ENCODE data around the gene KCNK3.

The KCNK3 gene

GRCh38 chr2:26691161-26691560 lies 1.4 kb upstream of the KCNK3 start:
- no peak for DNase-seq
- Histone ChIP-seq H3K4me3 (ENCODE audit: control insufficient read depth in 1 of 7, extremely low read depth in 1 of 7, insufficient read depth in 4 of 7, low read depth in 2 of 7, low read length in 6 of 7) (no peak overlapping the region), H3K4me1 (ENCODE audit: control extremely low read depth in 1 of 4, control insufficient read depth in 4 of 4, insufficient read depth in 4 of 4, low read length in 3 of 4) (peaks cover 0 to 14% (median 7%) of the 10 kb centered on the region in 4 experiments), H3K9me3 (ENCODE audit: control extremely low read depth in 1 of 5, control insufficient read depth in 4 of 5, insufficient read depth in 2 of 5, low read depth in 1 of 5, low read length in 4 of 5) (no peaks in the 10 kb centered on the region), H3K27ac (ENCODE audit: insufficient read depth in 1 of 2, low read depth in 1 of 2, low read length in 2 of 2, poor library complexity in 1 of 2, severe bottlenecking in 2 of 2) (no peak overlapping the region), H3K27me3 (replicated peaks in 2 of 5; ENCODE audit: control insufficient read depth in 4 of 5, insufficient read depth in 5 of 5, low read length in 4 of 5) (peaks cover 16 to 93% (median 45%) of the 10 kb centered on the region in 5 experiments), H3K36me3 (ENCODE audit: control insufficient read depth in 4 of 4, insufficient read depth in 4 of 4, low read length in 3 of 4) (no peaks in the 10 kb centered on the region)
- CTCF ChIA-PET = no interaction called here
- WGBS (ENCODE audit: insufficient coverage) = 82% methylated on average over 3 of the region's 3 CpGs
- POLR2A ChIA-PET = interaction anchor here (0.6 kb wide), 1 partner anchor 1825 kb away, joined by 3 read pairs; no protein-coding TSS in a partner anchor

GRCh38 chr2:26691881-26692278 lies 642 bp upstream of the KCNK3 start:
- peaks cover 16 to 92% (median 43%) of the 10 kb centered on the region in 5 experiments for H3K27me3 ChIP-seq (replicated peaks in 2 of 5; ENCODE audit: control insufficient read depth in 4 of 5, insufficient read depth in 5 of 5, low read length in 4 of 5)
- H3K9me3 ChIP-seq (ENCODE audit: control extremely low read depth in 1 of 5, control insufficient read depth in 4 of 5, insufficient read depth in 2 of 5, low read depth in 1 of 5, low read length in 4 of 5) = no peaks in the 10 kb centered on the region
- WGBS (ENCODE audit: insufficient coverage) = 40% methylated on average over 1 of the region's 6 CpGs
- no peaks in the 10 kb centered on the region for H3K36me3 ChIP-seq (ENCODE audit: control insufficient read depth in 4 of 4, insufficient read depth in 4 of 4, low read length in 3 of 4)
- peak overlapping the region in 1 of 7 experiments; percentile 6 for H3K4me3 ChIP-seq (ENCODE audit: control insufficient read depth in 1 of 7, extremely low read depth in 1 of 7, insufficient read depth in 4 of 7, low read depth in 2 of 7, low read length in 6 of 7)
- POLR2A ChIA-PET = no interaction called here
- peaks cover 0 to 11% (median 7%) of the 10 kb centered on the region in 4 experiments for H3K4me1 ChIP-seq (ENCODE audit: control extremely low read depth in 1 of 4, control insufficient read depth in 4 of 4, insufficient read depth in 4 of 4, low read length in 3 of 4)
- DNase-seq = peak in 1 of 3 donors; percentile 7
- no peak overlapping the region for H3K27ac ChIP-seq (ENCODE audit: insufficient read depth in 1 of 2, low read depth in 1 of 2, low read length in 2 of 2, poor library complexity in 1 of 2, severe bottlenecking in 2 of 2)
- CTCF ChIA-PET = no interaction called here

GRCh38 chr2:26692897-26693849 lies 651 bp downstream of the KCNK3 start:
- 3% methylated on average over 69 of the region's 83 CpGs for WGBS (ENCODE audit: insufficient coverage)
- Histone ChIP-seq H3K27ac (ENCODE audit: insufficient read depth in 1 of 2, low read depth in 1 of 2, low read length in 2 of 2, poor library complexity in 1 of 2, severe bottlenecking in 2 of 2) (no peak overlapping the region), H3K9me3 (ENCODE audit: control extremely low read depth in 1 of 5, control insufficient read depth in 4 of 5, insufficient read depth in 2 of 5, low read depth in 1 of 5, low read length in 4 of 5) (no peaks in the 10 kb centered on the region), H3K36me3 (ENCODE audit: control insufficient read depth in 4 of 4, insufficient read depth in 4 of 4, low read length in 3 of 4) (no peaks in the 10 kb centered on the region), H3K4me1 (ENCODE audit: control extremely low read depth in 1 of 4, control insufficient read depth in 4 of 4, insufficient read depth in 4 of 4, low read length in 3 of 4) (peaks cover 0 to 11% (median 7%) of the 10 kb centered on the region in 4 experiments), H3K27me3 (replicated peaks in 2 of 5; ENCODE audit: control insufficient read depth in 4 of 5, insufficient read depth in 5 of 5, low read length in 4 of 5) (peaks cover 16 to 93% (median 41%) of the 10 kb centered on the region in 5 experiments), H3K4me3 (ENCODE audit: control insufficient read depth in 1 of 7, extremely low read depth in 1 of 7, insufficient read depth in 4 of 7, low read depth in 2 of 7, low read length in 6 of 7) (peak overlapping the region in 4 of 7 experiments; percentile 14 to 54 (median 32))
- POLR2A ChIA-PET = no interaction called here
- DNase-seq = peak; percentile 44 to 80 (median 76)
- CTCF ChIA-PET = no interaction called here

- no peak overlapping the region for H3K4me3 ChIP-seq (ENCODE audit: control insufficient read depth in 1 of 7, extremely low read depth in 1 of 7, insufficient read depth in 4 of 7, low read depth in 2 of 7, low read length in 6 of 7)
- H3K4me1 ChIP-seq (ENCODE audit: control extremely low read depth in 1 of 4, control insufficient read depth in 4 of 4, insufficient read depth in 4 of 4, low read length in 3 of 4) = peaks cover 0 to 11% (median 7%) of the 10 kb centered on the region in 4 experiments
- no peak for DNase-seq
- H3K9me3 ChIP-seq (ENCODE audit: control extremely low read depth in 1 of 5, control insufficient read depth in 4 of 5, insufficient read depth in 2 of 5, low read depth in 1 of 5, low read length in 4 of 5) = no peaks in the 10 kb centered on the region
- ChIA-PET POLR2A (no interaction called here), CTCF (no interaction called here)
- peaks cover 16 to 92% (median 41%) of the 10 kb centered on the region in 5 experiments for H3K27me3 ChIP-seq (replicated peaks in 2 of 5; ENCODE audit: control insufficient read depth in 4 of 5, insufficient read depth in 5 of 5, low read length in 4 of 5)
- H3K27ac ChIP-seq (ENCODE audit: insufficient read depth in 1 of 2, low read depth in 1 of 2, low read length in 2 of 2, poor library complexity in 1 of 2, severe bottlenecking in 2 of 2) = no peak overlapping the region
- WGBS (ENCODE audit: insufficient coverage) = 72% methylated on average over 6 of the region's 7 CpGs
- no peaks in the 10 kb centered on the region for H3K36me3 ChIP-seq (ENCODE audit: control insufficient read depth in 4 of 4, insufficient read depth in 4 of 4, low read length in 3 of 4)
Observed at GRCh38 chr2:26694001-26694400, 1.5 kb downstream of the KCNK3 start.

GRCh38 chr2:26696351-26696816 lies 3.9 kb downstream of the KCNK3 start:
- H3K27ac ChIP-seq (ENCODE audit: insufficient read depth in 1 of 2, low read depth in 1 of 2, low read length in 2 of 2, poor library complexity in 1 of 2, severe bottlenecking in 2 of 2) = no peak overlapping the region
- peaks cover 0 to 11% (median 7%) of the 10 kb centered on the region in 4 experiments for H3K4me1 ChIP-seq (ENCODE audit: control extremely low read depth in 1 of 4, control insufficient read depth in 4 of 4, insufficient read depth in 4 of 4, low read length in 3 of 4)
- WGBS (ENCODE audit: insufficient coverage) = 24% methylated on average over 3 of the region's 3 CpGs
- CTCF ChIA-PET = no interaction called here
- peaks cover 14 to 83% (median 43%) of the 10 kb centered on the region in 5 experiments for H3K27me3 ChIP-seq (replicated peaks in 2 of 5; ENCODE audit: control insufficient read depth in 4 of 5, insufficient read depth in 5 of 5, low read length in 4 of 5)
- no peaks in the 10 kb centered on the region for H3K36me3 ChIP-seq (ENCODE audit: control insufficient read depth in 4 of 4, insufficient read depth in 4 of 4, low read length in 3 of 4)
- H3K9me3 ChIP-seq (ENCODE audit: control extremely low read depth in 1 of 5, control insufficient read depth in 4 of 5, insufficient read depth in 2 of 5, low read depth in 1 of 5, low read length in 4 of 5) = no peaks in the 10 kb centered on the region
- POLR2A ChIA-PET = no interaction called here
- peak in 2 of 3 donors; percentile 12 to 13 for DNase-seq
- no peak overlapping the region for H3K4me3 ChIP-seq (ENCODE audit: control insufficient read depth in 1 of 7, extremely low read depth in 1 of 7, insufficient read depth in 4 of 7, low read depth in 2 of 7, low read length in 6 of 7)

- DNase-seq = no peak
- Histone ChIP-seq H3K27me3 (replicated peaks in 2 of 5; ENCODE audit: control insufficient read depth in 4 of 5, insufficient read depth in 5 of 5, low read length in 4 of 5) (peaks cover 14 to 74% (median 37%) of the 10 kb centered on the region in 5 experiments), H3K9me3 (ENCODE audit: control extremely low read depth in 1 of 5, control insufficient read depth in 4 of 5, insufficient read depth in 2 of 5, low read depth in 1 of 5, low read length in 4 of 5) (no peaks in the 10 kb centered on the region), H3K4me1 (ENCODE audit: control extremely low read depth in 1 of 4, control insufficient read depth in 4 of 4, insufficient read depth in 4 of 4, low read length in 3 of 4) (peaks cover 0 to 10% (median 6%) of the 10 kb centered on the region in 4 experiments), H3K36me3 (ENCODE audit: control insufficient read depth in 4 of 4, insufficient read depth in 4 of 4, low read length in 3 of 4) (no peaks in the 10 kb centered on the region), H3K27ac (ENCODE audit: insufficient read depth in 1 of 2, low read depth in 1 of 2, low read length in 2 of 2, poor library complexity in 1 of 2, severe bottlenecking in 2 of 2) (no peak overlapping the region), H3K4me3 (ENCODE audit: control insufficient read depth in 1 of 7, extremely low read depth in 1 of 7, insufficient read depth in 4 of 7, low read depth in 2 of 7, low read length in 6 of 7) (no peak overlapping the region)
- POLR2A ChIA-PET = no interaction called here
- WGBS (ENCODE audit: insufficient coverage) = 90% methylated on average over 9 of the region's 10 CpGs
- CTCF ChIA-PET = interaction anchor here (1.2 kb wide), 1 partner anchor 48 kb away, joined by 3 read pairs; no protein-coding TSS in a partner anchor
Observed at GRCh38 chr2:26697425-26697824, 4.9 kb downstream of the KCNK3 start.

- WGBS (ENCODE audit: insufficient coverage) = 80% methylated on average over 1 of the region's 6 CpGs
- ChIA-PET CTCF (interaction anchor here (1.0 kb wide), 1 partner anchor 12 kb away, joined by 3 read pairs; no protein-coding TSS in a partner anchor), POLR2A (no interaction called here)
- H3K27ac ChIP-seq (ENCODE audit: insufficient read depth in 1 of 2, low read depth in 1 of 2, low read length in 2 of 2, poor library complexity in 1 of 2, severe bottlenecking in 2 of 2) = no peak overlapping the region
- no peak for DNase-seq
- no peaks in the 10 kb centered on the region for H3K4me1 ChIP-seq (ENCODE audit: control extremely low read depth in 1 of 4, control insufficient read depth in 4 of 4, insufficient read depth in 4 of 4, low read length in 3 of 4)
- H3K9me3 ChIP-seq (ENCODE audit: control extremely low read depth in 1 of 5, control insufficient read depth in 4 of 5, insufficient read depth in 2 of 5, low read depth in 1 of 5, low read length in 4 of 5) = no peaks in the 10 kb centered on the region
- H3K27me3 ChIP-seq (replicated peaks in 2 of 5; ENCODE audit: control insufficient read depth in 4 of 5, insufficient read depth in 5 of 5, low read length in 4 of 5) = peaks cover 6 to 58% (median 30%) of the 10 kb centered on the region in 5 experiments
- no peak overlapping the region for H3K4me3 ChIP-seq (ENCODE audit: control insufficient read depth in 1 of 7, extremely low read depth in 1 of 7, insufficient read depth in 4 of 7, low read depth in 2 of 7, low read length in 6 of 7)
- H3K36me3 ChIP-seq (ENCODE audit: control insufficient read depth in 4 of 4, insufficient read depth in 4 of 4, low read length in 3 of 4) = no peaks in the 10 kb centered on the region
Observed at GRCh38 chr2:26699295-26699694, 6.8 kb downstream of the KCNK3 start.

All from common myeloid progenitor, CD34-positive (primary cell).